GM19468 (cell line): ENCODE data around the gene MLKL.
"Not testable (repeated sequence)": the region's sequence is repeated elsewhere in the genome, so short reads cannot be mapped to it uniquely, and the experiment has no call there.

Source experiments
- ATAC-seq: cut with Tn5 transposase; IDR thresholded peaks from one replicate; pipeline ENCODE4 v1.9.1; 2021; ENCODE audit warnings: mild to moderate bottlenecking, moderate library complexity, moderate number of reproducible peaks; ENCODE audit not compliant: unreplicated experiment; ENCODE audit errors: extremely low read depth

The MLKL gene

DNA sequence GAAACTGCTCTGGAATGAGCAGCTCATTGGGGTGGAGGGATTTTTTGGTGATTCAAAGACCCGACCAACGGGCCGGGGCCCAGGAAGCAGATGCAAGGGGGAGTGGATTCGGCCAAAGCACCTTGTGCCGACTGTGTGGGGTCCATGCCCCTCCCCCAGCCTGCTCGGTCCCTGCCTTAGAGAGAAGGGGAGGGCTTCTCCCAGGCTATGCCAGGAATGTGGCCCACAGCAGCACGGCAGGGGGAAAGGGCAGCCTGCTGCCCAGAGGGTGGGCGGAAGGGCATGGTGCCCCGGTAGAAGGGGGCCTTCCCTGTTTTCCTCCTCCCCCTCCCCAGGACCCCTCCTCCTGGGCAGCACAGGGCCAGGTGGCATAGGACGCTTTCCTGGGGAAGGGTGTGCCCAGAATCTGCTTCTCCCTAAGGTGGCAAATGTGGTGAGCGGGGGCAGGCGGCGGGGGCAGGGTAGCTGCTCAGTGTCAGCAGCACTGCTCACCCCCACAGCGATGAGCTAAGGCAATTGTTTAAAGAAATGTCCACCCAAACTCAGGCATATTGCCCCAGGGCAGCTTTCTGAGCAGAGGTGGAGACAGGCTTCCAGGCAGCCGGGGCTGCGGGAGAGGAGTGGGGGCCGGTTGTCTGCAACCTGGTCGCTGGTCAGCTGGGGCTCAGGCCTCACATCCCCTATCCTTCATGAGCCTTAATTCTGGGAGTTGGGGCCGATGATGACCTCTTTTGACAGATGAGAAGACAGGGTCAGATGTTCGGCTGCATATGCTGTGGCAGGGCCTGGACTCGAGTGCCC is 33.9 kb upstream of the MLKL start:
- ATAC-seq, result no peak

DNA sequence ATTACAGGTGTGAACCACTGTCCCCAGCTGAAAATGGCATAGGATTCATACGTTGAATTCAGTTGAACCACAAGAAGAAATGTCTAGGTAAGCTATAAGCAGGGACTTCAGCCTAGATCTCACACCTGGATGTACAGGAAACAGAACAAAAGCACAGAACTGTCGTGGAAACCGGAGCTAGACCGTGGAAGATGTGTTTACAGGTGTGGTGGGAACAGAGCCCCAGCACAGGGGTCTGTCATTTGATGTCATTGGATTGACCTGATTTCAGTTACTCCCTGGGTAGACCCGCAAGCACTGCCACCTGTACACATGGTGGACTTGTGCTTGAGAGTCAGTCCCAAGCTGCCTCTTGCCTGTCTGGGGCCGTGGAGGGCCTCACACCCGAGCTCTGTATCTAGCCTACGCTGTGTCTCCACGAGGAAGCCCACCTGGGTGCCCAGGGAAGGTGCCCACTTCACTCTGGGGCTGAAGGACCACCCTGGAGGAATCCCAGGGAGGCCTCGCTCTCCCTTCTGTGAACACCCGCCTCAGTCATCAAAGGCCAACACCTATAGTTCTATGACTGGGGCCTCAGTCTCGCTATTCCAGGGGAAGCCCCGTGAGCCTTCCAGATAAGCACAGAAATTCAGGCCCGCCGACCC is 32.2 kb upstream of the MLKL start:
- no peak for ATAC-seq

DNA sequence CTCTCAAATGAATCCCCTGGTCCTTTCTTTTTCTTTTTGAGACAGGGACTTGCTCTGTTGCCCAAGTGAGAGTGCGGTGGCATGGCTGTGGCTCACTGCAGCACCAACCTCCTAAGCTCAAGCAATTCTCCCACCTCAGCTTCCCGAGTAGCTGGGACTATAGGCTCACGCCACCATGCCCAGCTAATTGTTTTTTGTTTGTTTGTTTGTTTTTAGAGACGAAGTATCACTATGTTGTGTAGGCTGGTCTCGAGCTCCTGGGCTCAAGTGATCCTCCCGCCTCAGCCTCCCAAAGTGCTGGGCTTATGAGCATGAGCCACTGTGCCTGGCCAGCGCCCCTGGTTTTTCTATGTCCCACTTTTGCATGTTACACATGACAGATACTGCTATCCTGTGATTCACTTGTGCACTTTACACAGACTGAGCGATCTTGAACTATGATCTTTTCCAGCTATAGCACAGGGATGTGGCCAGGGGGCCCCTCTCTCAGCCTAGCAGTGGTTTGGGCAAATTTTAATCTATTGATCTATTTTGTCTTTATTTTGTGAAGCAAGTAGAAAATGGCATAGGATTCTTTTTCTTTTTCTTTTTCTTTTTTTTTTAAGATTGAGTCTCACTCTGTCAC is 31.3 kb upstream of the MLKL start:
- no peak for ATAC-seq

DNA sequence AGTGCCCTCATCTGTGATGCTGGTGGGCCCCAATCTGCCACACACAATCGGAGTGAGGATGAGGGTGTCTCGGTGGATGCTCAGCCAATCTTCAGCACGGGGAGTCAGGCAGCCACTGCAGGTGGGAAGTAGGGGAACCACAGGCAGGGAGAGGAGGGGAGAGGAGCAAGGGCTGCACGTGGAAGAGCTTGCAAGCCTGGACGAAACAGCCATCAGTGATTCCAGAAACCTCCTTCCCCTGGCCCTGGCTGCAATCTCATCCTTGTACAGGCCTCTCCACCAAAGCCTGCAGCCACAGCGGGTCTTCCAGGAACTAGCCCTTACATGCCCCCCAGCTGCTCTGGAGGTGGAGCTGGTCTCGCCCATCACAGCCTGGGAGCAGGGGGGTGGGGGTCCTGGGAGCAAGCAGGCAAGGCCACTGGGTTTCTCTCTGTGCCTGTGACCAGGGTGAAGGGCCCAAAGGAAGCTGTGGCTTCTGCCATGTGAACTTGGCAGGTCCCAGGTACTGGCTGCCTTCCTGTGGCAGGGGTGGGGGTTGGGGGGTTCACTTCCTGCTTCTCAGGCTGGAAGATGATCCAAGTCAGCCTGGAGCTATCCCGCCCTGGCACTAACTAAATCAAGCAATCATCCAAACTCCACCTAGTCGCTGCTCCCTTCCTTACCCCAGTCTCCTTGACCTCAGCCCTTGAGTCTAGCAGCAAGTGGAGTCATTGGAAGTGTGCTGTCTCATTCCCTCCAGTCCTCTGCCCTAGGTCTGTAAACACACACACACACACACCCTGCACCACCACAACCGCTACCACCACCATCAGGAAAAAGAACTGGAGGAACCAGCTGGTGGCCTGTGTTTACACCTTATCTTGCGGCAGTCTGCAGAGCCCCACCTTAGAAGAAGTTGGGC is 29.4 kb upstream of the MLKL start:
- no peak for ATAC-seq

DNA sequence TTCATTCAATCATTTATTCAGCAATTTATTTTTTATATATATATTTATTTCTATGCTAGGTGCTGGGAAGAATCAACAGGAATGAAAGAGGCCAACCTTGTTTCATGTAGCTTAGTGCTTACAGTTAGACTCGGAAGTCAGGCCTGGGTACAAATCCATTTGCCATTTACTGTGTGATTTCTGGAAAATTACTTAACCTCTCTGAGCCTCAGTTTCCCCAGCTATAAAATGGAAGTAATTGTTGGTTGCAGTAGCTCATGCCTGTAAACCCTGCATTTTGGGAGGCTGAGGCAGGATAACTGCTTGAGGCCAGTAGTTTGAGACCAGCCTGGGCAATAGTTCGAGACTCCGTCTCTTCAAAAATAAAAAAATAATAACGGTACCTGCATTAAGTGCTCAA is 27.2 kb upstream of the MLKL start:
- ATAC-seq, result no peak

DNA sequence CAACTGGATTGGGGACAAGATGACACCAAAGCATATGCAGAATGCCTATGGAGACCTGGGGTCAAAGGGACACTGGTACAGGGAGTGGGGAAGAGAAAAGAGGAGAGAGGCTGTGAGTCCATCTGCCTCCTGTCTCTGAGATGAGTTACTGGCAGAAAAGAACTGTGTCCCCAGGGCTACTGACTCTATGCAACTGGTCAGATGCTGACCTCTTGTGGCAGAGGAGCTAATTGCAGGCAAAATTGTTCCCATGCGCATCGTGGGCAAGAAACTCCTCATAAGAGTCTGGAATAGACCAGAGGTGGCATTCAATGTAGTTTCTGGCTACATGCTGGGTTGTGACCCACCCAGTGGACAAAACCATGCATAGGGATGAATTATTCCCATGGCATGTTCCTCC is 26.1 kb upstream of the MLKL start:
- no peak for ATAC-seq

DNA sequence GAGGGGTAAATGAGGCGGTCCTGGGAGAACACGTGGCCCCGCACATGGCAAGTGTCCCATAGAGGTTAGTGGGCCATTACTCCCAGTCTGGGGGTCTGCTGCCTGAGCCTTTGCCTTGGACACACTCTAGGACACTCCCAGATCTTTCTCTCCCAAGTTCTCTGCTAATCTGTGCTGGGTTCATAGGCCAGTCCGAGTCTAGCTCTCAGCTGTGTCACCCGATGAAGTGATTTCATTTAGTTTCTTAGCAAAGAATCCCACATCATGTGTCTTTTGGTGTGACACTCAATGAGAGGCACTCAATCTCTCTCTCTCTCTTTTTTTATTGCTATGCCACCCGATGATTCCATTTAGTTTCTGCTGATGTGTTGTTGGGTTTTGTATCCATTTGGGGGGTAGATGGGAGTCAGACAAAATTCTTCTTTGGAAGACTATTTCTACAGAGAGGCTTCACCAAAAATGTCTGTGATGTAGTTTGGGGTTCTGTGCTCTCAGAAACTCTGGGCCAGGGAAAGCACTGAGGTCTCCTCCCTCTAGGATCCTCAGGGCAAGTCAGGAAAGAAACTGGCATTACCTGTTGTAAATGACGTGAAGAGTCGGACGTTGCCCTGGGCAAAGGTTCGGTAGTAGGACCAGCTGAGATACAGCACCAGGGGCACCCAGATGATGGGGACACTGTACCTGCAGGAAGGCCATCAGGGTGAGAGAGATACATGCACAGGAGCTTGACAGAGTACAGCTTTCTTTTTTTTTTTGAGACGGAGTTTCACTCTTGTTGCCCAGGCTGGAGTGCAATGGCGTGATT is 25.2 kb upstream of the MLKL start:
- ATAC-seq, result no peak

DNA sequence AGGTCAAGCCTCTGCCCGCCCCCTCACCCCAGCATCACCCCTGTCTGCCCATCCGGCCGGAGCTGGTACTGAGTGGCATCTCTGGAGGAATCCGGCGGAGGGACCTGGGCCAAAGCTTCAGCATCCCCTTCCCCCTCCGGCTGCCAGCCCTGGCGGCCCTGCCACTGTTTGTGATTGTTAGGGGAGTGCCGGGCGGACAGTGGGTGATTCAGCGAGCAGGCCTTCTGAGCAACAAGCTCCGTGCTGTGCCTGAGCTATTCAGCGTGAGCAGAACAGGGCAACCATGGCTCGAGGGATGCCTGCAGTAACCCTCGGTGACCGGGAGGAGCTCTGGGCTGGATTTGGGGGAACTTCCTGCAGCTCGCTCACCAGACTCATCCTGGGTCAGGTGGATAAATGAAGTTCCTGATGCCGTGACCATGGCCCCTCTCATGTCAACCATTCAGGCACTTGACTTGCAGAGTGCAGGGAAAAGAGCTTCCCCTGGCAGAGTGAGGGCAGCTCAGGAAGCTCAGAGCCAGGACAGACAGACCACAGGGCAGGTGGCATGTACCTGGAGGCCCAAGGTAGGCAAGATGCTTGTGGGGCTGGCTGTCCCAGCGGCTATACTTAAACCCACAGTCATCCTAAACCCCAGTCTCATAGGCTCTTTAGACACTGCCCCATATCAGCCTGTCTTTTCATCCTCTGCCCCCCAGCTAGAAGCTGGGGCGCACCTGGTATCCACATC is 24.3 kb upstream of the MLKL start:
- no peak for ATAC-seq

DNA sequence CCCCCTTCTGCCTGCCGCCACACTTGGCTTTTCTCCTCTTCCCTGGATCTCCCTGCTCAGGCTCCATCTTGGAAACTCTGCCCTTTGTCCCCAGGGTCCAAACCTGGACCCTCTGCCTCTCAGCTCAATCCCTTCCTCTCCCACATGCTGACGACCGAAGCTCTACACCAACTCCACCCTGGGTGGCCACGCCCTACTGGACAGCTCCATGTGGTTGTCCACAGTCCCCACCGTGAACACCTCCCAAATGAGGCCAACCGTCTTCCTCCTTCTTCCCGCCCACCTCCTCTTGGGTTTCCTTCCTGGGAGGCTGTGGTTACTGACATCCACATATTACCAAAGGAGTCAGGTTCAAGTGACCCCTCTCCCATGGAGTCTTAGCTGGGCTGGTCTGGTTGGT is 22.6 kb upstream of the MLKL start:
- no peak for ATAC-seq

DNA sequence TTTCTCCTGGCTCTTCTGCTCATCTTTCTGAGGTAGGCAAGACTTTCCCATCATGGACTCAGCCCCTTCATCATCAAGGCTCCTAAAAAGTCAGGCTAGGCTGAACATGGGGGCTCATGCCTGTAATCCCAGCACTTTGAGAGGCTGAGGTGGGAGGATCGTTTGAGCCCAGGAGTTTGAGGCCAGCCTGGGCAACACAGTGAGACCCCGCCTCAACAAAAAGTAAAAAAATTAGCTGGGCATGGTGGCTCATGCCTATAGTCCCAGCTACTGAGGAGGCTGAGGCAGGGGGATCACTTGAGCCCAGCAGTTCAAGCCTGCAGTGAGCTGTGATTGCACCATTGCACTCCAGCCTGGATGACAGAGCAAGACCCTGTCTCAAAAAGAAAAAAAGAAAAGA is 21.5 kb upstream of the MLKL start:
- ATAC-seq, result not testable (repeated sequence)

DNA sequence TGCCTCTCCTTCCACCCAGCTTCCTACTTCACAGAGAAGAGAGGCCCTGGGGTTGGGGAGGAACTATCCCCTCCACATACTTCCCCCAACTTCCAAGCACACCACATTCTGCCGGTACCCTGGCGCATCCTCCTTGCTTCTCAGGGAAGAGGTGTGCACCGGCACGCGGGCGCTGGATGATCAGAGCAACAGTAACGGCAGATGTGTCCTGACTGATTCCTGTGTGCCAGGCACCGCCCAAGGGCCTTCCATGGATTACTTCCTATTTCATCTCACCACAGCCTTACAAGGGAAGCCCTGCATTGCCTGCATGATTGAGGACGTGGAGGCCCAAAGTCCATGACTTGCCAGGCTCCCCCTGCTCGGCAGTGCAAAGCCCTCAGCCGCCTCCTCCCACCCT is 21.1 kb upstream of the MLKL start:
- no peak for ATAC-seq

DNA sequence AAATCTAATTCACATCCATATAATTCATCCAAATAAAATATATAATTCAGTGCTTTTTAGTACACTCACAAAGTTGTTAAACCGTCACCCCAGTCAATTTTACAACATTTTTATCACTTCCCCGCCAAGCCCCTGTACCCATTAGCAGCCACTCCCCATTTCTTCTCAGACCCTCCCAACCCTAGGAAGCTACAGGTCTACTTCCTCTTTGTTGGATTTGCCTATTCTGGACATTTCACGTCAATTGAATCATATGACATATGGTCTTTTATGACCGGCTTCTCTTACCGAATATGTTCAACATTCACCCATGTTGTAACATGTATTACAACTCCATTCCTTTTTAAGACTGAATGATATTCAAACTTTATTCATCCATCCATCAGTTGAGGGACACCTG is 19.9 kb upstream of the MLKL start:
- ATAC-seq, result no peak

DNA sequence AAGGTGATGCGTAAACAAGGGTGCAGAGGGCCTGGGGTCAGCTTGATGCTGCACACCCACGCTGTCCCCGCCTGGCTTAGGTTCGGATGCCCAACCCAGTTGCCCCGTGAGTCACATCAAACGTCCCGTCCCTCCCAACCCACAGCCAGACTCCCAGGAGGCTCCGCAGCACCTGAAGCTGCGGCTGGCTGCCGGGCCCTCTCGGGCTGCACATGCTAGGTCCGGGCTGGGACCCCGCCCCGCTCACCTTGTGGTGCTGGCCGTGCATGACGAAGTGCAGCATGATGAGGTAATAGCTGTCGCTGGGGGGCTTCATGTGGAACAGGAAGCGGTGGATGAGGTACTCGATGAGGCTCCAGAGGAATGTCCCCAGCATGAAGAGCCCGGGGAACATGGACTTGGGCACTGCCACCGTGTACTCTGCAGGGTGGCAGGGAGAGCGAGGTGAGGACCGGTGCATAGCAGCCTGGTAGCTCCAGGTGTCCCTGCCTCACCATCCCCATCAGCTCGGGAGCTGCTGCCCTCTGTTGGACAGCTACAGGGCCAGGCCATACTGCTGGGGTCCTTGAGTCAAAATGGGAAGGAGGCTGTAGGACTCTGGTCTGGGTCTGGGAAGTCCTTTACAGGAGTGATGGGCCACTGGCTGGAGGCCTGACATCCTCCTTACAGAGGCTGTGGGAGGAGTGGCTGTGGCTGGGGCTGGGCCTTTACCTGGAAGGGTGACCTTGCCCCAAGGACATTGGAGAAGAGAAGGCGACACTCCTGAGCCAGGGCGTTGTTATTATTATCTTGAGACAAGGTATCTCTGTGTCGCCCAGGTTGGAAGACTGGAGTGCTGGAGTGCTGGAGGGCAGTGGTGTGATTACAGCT is 18.3 kb upstream of the MLKL start:
- ATAC-seq, result no peak

DNA sequence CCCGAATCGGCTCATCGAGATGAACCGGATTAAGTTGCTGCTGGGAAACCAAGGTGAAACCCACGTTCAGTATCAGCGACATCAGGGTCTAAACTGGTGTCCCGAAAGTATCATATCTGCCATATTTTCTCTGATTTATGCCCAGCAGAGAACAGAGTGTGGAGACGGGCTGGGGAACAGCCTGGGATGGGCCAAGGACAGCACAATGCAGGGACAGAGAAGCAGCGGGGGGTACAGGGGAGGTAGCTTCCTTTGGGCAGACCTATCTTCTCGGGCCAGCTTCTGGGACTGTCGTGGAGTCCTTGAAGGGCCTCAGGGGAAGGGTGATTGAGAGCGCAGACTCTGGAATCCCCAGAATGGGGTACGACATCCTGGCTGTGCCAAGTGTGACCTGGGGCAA is 17.5 kb upstream of the MLKL start:
- ATAC-seq, result no peak

DNA sequence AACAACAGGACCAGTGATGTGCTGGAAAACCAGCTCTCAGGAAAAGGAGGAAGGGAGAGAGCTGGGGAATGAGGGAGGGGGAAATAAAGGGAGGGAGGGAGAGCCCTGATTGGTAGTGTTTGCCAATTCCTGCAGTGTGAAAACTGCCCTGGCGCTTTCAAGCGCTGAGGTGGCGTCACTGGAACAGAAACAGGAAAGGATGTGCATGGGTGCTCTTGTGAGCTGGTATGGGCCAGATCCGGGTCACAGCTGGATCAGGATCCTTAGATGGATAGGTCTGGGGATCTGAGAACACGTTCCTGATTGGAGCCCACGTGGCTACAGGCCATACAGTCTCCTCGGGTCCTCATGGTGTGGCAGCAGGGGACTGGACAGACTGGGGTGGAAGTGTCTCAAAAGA is 16.7 kb upstream of the MLKL start:
- no peak for ATAC-seq

DNA sequence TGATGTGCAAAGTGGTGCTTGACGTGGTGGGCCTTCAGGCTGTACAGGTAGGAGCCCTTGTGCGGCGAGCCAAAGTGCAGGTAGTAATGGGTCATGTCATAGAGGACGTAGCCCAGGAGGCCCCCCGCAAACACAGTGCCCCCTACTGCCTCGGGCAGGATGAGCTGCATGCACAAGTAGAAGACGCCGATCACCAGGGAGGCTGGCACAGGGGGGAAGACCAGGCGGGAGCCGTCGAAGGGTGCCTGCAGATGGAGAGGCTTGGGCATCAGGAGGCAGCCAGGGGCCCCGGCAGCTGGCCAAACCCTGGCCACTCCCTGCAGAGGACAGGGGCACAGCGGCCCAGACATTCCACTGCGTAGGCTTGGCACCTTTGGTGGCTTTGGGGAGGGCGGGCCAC is 15.7 kb upstream of the MLKL start:
- no peak for ATAC-seq

DNA sequence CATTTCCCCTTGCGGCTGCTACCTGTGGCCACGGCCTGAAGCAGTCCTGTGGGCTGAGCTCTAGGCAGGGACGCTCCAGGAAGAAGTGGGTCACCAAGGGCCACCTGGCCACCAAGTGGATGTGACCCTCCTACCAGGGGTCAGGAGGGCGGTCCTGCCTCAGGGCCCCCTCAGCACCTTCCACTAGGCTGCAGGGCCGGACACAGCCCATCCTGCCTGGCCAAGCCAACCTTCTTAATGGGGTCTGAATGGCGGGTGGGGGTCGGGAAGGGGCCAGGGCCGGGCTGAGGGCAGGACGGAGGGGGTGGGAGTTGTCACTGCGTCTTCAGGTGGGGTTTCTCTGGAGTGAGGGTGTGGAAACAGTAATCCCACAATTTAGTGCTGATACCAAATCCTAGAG is 13.2 kb upstream of the MLKL start:
- ATAC-seq, result no peak

DNA sequence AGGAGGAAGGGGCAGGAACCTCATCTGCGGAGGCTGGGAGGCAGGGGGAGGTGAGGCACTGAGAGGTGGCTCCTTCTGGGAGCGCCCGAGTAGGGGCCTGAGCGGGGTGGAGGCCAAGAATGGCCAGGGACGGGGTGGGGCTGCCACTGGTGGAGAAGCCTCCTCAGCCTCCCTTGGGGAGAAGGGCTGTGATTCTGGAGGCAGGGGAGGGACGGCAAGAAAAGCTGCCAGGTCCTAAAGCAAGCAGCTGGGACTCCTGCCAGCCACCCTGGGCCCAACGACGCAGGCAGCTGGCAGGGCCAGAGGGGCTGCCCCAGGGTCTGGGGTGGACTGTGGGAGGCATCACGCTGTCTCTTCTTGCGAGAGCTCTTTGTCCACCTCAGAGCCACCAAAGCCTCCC is 12.7 kb upstream of the MLKL start:
- no peak for ATAC-seq
